Gastrocnemius medialis (tissue), 4 donors: Measurements from ENCODE around the gene PFKFB3. TPM values are rescaled to one million over a fixed set of nuclear protein-coding genes. Genes with fewer than 3 reads are reported as not detected.

Experiments
- ATAC-seq, 2 donors: fragments of 150-250 bp; one replicate each; pipeline ENCODE4 v1.9.1; 2016
- DNase-seq, 2 donors: peaks; one replicate each; pipeline ENCODE4 v3.0.0-alpha.2; 2019
- H3K27ac ChIP-seq, 4 donors: fragments of 200-600 bp; sonication (generic); 1 replicate in 1 of 4; 2 replicates in 3 of 4; pipeline ENCODE4 v1.5.1; 2016 to 2018; ENCODE audit warnings: mild to moderate bottlenecking in 2 of 4, moderate library complexity in 1 of 4
- H3K27me3 ChIP-seq, 3 donors: fragments of 200-600 bp; sonication (generic) in 2 of 3; 1 replicate in 1 of 3; 2 replicates in 2 of 3; pipeline versions ENCODE4 v1.5.1 to v1.6.0; 2016 to 2019; ENCODE audit warnings: mild to moderate bottlenecking in 1 of 3, moderate library complexity in 1 of 3
- H3K36me3 ChIP-seq, 2 donors: fragments of 200-600 bp; sonication (generic) in 1 of 2; one replicate each; pipeline ENCODE4 v1.5.1; 2017 to 2018
- H3K4me1 ChIP-seq, 2 donors: fragments of 200-600 bp; sonication (generic) in 1 of 2; one replicate each; pipeline ENCODE4 v1.5.1; 2016 to 2017; ENCODE audit warnings: mild to moderate bottlenecking in 2 of 2
- H3K4me3 ChIP-seq, 4 donors: fragments of 200-600 bp; sonication (generic) in 3 of 4; 1 replicate in 1 of 4; 2 replicates in 3 of 4; pipeline ENCODE4 v1.5.1; 2016 to 2019; ENCODE audit warnings: mild to moderate bottlenecking in 2 of 4
- H3K9me3 ChIP-seq, 3 donors: fragments of 200-600 bp; sonication (generic) in 2 of 3; 1 replicate in 1 of 3; 2 replicates in 2 of 3; pipeline ENCODE4 v1.5.1; 2016 to 2019
- POLR2A ChIP-seq, 2 donors: fragments of 450-650 bp; IDR thresholded peaks; one replicate each; pipeline ENCODE4 v1.6.1; 2017; ENCODE audit warnings: antibody characterized with exemption in 2 of 2, mild to moderate bottlenecking in 2 of 2, moderate library complexity in 2 of 2
- in situ Hi-C, 4 donors: fragments of 200-750 bp; cut with MboI; loops; one replicate each; pipeline versions ENCODE4 v1.15.0 to v1.8.0; 2017; ENCODE audit warnings: low sequenced_read_pairs in 4 of 4
- intact Hi-C: fragments of 100-400 bp; cut with DNase I; formaldehyde crosslinking; loops from one replicate; pipeline ENCODE4 v1.15.1; 2023; ENCODE audit warnings: low total_unique reads
- total RNA-seq, 4 donors: library from RNA; depleted of rRNA; stranded (reverse); fragments of >200 nt; gene quantifications; one replicate each; pipeline versions ENCODE4 v1.1.0 to v1.2.3, GENCODE V29; 2016
- TF ChIP-seq, protein P1 (sequence below), 5 experiments: fragments of 450-650 bp in 3 of 5; fragments of 200-600 bp in 2 of 5; sonication (generic) in 2 of 5; IDR thresholded peaks in 4 of 5; conservative IDR thresholded peaks in 1 of 5; 1 replicate in 4 of 5; 2 replicates in 1 of 5; pipeline ENCODE4 v1.5.1; 2016 to 2019; ENCODE audit warnings: antibody characterized with exemption in 5 of 5, mild to moderate bottlenecking in 3 of 5, moderate library complexity in 3 of 5

PFKFB3 gene
- 1,000 to 10,000 TPM in 1 of 4 donors, 100 to 1,000 TPM in 3; 218 to 1,159 (median 337) TPM for total RNA-seq

DNA sequence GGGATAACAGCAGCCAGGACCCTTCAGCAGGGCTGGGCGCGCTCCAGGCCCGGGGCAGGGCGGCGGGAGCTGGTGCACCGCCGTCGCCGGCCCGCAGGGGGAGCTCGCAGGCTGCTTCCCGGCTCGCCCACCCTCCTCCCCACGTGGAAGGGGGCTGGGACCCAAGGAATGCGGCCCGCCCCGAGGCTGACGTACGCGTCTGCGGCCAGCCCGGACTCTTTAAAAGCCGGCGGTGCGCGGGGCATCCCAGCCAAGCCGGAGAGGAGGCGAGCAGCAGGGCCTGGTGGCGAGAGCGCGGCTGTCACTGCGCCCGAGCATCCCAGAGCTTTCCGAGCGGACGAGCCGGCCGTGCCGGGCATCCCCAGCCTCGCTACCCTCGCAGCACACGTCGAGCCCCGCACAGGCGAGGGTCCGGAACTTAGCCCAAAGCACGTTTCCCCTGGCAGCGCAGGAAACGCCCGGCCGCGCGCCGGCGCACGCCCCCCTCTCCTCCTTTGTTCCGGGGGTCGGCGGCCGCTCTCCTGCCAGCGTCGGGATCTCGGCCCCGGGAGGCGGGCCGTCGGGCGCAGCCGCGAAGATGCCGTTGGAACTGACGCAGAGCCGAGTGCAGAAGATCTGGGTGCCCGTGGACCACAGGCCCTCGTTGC is at the start of gene PFKFB3:
Gene PFKFB3, plus strand, starts transcription at position 249 of the 647 bp plus-strand sequence. Its CDS starts 329 bp downstream, at position 578.
- H3K27me3 ChIP-seq: no peaks in the 10 kb centered on the region
- peaks cover 44 to 46% of the 10 kb centered on the region in 2 donors for H3K4me1 ChIP-seq
- peak; percentile 30 to 41 for ATAC-seq
- H3K27ac ChIP-seq: peak within 1 kb of the TSS; percentile 89 to 98 (median 95)
- H3K36me3 ChIP-seq: peaks cover 0 to 4% of the 10 kb centered on the region in 2 donors
- H3K4me3 ChIP-seq: peak within 1 kb of the TSS; percentile 67 to 100 (median 90)
- in situ Hi-C loops: loop anchor here in 3 of 4 donors (10.0 kb wide), 2 partner anchors 48 to 98 kb away; no protein-coding TSS in a partner anchor
- no peaks in the 10 kb centered on the region for H3K9me3 ChIP-seq
- intact Hi-C loops: loop anchor here (1.0 to 2.0 kb wide), 4 partner anchors 59 to 198 kb away; no protein-coding TSS in a partner anchor
- TF ChIP-seq, protein P1, sequence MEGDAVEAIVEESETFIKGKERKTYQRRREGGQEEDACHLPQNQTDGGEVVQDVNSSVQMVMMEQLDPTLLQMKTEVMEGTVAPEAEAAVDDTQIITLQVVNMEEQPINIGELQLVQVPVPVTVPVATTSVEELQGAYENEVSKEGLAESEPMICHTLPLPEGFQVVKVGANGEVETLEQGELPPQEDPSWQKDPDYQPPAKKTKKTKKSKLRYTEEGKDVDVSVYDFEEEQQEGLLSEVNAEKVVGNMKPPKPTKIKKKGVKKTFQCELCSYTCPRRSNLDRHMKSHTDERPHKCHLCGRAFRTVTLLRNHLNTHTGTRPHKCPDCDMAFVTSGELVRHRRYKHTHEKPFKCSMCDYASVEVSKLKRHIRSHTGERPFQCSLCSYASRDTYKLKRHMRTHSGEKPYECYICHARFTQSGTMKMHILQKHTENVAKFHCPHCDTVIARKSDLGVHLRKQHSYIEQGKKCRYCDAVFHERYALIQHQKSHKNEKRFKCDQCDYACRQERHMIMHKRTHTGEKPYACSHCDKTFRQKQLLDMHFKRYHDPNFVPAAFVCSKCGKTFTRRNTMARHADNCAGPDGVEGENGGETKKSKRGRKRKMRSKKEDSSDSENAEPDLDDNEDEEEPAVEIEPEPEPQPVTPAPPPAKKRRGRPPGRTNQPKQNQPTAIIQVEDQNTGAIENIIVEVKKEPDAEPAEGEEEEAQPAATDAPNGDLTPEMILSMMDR (IDR thresholded peaks at IDR 0.05 in 4 of 5, conservative IDR thresholded peaks at IDR 0.05 in 1 of 5): peak; percentile 94 to 100 (median 99)
- TF ChIP-seq POLR2A (IDR thresholded peaks at IDR 0.05): peak; percentile 99 to 100
- DNase-seq: peak; percentile 94 to 95

DNA sequence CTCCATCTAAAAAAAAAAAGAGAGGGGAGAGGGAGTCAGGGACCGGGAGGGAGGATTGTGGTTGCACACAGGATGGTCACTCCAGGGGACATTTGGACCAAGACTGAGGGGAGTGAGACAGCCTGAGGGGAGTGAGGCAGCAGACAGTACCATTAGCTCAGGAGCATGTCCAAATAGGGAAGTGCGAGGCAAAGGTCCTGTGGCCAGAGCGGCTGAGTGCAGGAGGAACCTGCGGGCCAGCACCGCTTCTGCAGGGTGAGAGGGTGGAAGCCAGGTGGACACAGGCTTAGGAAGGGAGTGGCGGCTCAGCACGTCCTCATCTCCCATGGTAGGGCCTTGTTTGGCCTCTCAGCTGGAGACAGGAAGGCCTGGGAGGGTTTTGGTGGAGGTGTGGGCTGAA is 48.9 kb upstream of the PFKFB3 start:
- Histone ChIP-seq H3K4me1 (peaks cover 4 to 15% of the 10 kb centered on the region in 2 donors), H3K9me3 (no peaks in the 10 kb centered on the region), H3K36me3 (no peaks in the 10 kb centered on the region), H3K27me3 (no peaks in the 10 kb centered on the region), H3K4me3 (no peak overlapping the region), H3K27ac (no peak overlapping the region)
- DNase-seq (no peak), ATAC-seq (no peak)
- in situ Hi-C loops (loop anchor here in 2 of 4 donors (5.0 to 10.0 kb wide), 2 partner anchors 42 to 51 kb away; partner anchors contain the start of gene PFKFB3 (in 1 of the 2)), intact Hi-C loops (no loop called here)
- TF ChIP-seq POLR2A (IDR thresholded peaks at IDR 0.05): no peak
- TF ChIP-seq, protein P1 (IDR thresholded peaks at IDR 0.05 in 4 of 5, conservative IDR thresholded peaks at IDR 0.05 in 1 of 5): no peak

DNA sequence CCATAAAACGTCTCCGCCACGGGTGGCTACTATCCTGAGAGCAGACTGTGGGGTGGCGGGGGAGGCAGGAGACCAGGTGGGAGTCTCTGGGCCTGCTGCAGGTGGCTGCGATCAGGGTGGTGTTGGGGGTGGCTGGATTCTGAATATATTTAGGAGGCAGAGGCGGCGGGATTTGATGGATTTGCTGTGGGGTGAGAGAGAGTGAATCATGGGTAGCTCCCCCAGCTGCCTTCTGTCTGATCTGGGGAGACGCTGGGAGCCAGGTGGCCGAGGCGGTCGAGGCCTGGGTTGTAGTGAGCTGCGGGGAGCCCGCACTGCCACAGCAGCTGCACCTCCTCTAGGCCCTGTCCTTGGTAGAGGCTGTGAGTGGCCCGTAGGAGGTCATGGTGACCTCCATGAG is 48.2 kb upstream of the PFKFB3 start:
- ATAC-seq (no peak), DNase-seq (no peak)
- Histone ChIP-seq H3K4me1 (peaks cover 4 to 15% of the 10 kb centered on the region in 2 donors), H3K27ac (no peak overlapping the region), H3K4me3 (no peak overlapping the region), H3K36me3 (no peaks in the 10 kb centered on the region), H3K9me3 (no peaks in the 10 kb centered on the region), H3K27me3 (no peaks in the 10 kb centered on the region)
- in situ Hi-C loops (loop anchor here in 2 of 4 donors (5.0 to 10.0 kb wide), 2 partner anchors 42 to 50 kb away; partner anchors contain the start of gene PFKFB3 (in 1 of the 2)), intact Hi-C loops (no loop called here)
- no peak for TF ChIP-seq POLR2A (IDR thresholded peaks at IDR 0.05)
- TF ChIP-seq, protein P1 (IDR thresholded peaks at IDR 0.05 in 4 of 5, conservative IDR thresholded peaks at IDR 0.05 in 1 of 5): no peak

DNA sequence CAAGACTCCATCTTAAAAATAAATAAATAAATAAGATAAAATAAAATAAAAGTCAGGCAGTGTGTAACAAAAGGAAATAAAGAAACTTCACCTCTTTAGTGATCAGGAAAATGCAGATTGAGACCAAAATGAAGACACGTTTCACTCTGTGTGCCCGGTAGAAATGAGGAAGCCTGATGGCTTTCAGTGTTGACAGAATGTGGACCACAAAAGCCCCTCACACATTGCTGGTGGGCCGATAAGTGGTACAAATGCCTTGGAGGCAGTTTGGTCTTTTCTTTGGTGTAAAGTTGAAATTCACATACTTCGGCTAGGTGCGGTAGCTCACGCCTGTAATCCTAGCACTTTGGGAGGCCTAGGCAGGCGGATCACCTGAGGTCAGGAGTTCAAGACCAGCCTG is 44.5 kb upstream of the PFKFB3 start:
- in situ Hi-C loops: loop anchor here in 1 of 4 donors (10.0 kb wide), 1 partner anchor 47 kb away; the partner anchor contains the start of gene PFKFB3
- Histone ChIP-seq H3K36me3 (no peaks in the 10 kb centered on the region), H3K27ac (peak overlapping the region; percentile 6 to 52 (median 36)), H3K27me3 (no peaks in the 10 kb centered on the region), H3K4me1 (peaks cover 9 to 14% of the 10 kb centered on the region in 2 donors), H3K9me3 (no peaks in the 10 kb centered on the region), H3K4me3 (no peak overlapping the region)
- intact Hi-C loops: no loop called here
- no peak for ATAC-seq
- DNase-seq: no peak
- no peak for TF ChIP-seq POLR2A (IDR thresholded peaks at IDR 0.05)
- TF ChIP-seq, protein P1 (IDR thresholded peaks at IDR 0.05 in 4 of 5, conservative IDR thresholded peaks at IDR 0.05 in 1 of 5): no peak
